Measurements from ENCODE around the gene SSH3.
"Not testable (repeated sequence)": the region's sequence is repeated elsewhere in the genome, so short reads cannot be mapped to it uniquely, and the experiment has no call there.

SSH3 gene

DNA sequence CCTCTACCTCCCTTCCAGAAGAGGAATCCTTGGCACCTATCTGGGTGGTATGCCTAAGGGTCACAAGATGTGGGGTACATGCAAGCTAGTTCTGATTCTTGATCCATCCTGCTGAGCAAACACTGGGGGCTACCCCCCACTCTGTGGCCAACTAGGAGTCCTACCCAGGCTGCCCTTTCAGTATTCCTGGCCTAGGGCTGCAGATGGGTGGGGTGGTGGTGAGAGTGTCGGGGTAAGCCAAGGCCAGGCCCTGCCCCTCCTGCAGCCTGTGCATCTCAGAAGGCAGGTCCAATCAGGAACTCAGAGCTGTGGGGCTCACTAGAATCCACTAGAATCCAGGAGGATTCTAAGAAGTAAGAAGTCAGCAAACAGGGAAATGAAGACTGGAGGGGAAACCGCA, 10.9 kb downstream of the SSH3 start:
- DNase-seq: no peak

DNA sequence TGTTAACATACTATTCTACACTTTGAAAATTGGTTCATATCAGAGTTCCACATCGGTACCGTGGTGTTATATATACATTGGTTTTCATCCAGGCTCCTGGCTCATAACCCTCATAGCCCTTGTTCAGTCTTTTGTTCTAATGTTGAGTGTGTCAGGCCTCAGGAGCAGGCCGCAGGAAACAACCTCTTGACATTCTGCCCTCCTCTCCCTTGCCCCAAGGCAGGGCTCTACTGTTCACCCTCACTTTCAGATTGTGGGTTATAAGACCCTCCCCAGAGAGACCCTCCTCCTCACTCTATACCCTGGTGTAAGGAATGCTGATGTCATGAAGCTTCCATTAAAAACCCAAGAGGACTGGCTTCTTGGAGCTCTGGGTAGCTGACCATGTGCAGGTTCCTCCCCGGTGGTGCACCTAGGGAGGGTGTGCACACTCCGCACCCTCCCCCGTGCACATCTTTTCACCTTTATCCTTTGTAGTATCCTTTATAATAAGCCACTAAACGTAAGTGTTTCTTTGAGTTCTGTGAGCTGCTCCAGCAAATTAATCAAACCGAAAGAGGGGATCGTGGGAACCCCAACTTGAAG, 12.1 kb downstream of the SSH3 start:
- DNase-seq: no peak

DNA sequence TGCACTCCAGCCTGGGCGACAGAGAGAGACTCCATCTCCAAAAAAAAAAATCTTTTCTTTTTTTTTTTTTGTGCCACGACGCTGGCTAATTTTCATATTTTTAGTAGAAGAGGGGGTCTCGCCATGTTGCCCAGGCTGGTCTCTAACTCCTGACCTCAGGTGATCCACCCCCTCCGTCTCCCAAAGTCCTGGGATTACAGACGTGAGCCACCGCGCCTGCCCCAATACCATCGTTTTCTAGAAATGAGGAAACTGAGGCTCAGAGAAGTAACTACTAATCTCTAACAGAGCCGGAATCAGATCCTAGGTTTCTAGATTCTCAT, 13.5 kb downstream of the SSH3 start:
- DNase-seq: no peak

GRCh38 chr11:67317205-67317887, 14.0 kb downstream of the SSH3 start:
- DNase-seq: peak; percentile 94

DNA sequence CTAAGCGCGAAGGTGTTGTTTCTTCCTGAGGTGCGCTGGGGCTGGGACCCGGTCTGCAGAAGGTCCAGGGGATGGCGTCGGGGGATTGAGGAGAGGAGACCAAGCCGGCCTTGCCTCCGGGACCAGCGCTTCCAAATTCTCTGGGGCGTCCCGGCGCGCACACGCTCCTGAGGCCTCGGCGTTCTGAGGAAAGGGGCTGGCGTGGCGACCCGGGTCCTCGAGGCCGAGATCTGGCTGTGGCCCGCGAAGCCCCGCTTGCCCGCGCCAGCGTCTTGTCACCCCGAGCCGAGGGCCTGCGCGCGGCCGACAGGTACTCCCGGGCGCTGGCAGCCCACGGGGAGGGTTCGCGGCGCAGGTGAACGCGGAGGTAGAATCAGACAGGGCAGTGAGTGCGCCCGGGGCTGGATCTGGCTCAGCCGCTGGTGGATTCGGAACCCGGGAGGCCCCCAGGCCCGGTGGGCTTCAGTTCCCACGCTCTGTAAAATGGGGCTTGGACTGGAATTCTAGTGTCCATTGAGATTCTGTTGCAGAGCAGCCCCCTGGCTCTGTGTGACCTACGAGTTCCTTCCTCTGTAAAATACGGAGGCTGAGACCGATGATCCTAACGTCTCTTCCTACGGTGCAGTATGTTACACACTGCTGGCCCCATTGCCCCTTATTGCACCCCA, 14.7 kb downstream of the SSH3 start:
- peak; percentile 32 for DNase-seq

DNA sequence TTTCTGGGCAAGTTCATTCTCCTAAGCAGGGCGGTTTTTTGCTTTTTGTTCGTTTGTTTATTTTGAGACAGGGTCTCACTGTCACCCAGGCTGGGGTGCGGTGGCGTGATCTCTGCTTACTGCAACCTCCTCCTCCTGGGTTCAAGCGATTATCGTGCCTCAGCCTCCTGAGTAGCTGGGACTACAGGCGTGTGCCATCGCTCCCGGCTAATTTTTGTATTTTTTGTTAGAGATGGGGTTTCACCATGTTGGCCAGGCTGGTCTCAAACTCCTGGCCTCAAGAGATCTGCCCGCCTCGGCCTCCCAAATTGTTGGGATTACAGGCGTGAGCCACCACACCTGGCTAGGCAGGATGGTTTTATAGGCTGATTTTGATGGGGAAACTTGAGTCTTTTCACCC, 15.5 kb downstream of the SSH3 start:
- DNase-seq: not testable (repeated sequence)

GRCh38 chr11:67320011-67320410, 16.7 kb downstream of the SSH3 start:
- DNase-seq: no peak

DNA sequence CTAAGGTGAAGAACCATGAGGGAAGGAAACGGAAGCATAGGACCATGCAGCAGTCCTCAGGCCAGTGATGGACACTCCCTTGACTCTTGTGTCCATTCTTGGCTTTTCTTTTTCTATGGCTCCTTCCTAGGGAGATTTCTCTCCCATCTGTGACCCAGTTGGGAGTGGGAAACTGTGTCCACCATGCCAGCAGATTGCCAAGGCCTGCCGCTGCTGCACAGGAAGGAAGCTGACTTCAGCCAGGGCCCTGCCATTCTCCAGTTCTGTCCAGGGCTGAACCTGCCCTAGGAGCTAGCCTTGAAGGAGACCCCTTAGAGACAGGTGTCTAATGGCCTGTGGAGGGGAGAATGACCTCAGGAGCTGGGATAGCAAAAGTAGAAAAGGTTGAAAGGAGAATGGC, 17.4 kb downstream of the SSH3 start:
- DNase-seq: no peak

GRCh38 chr11:67321313-67321871, 18.1 kb downstream of the SSH3 start:
- no peak for DNase-seq

DNA sequence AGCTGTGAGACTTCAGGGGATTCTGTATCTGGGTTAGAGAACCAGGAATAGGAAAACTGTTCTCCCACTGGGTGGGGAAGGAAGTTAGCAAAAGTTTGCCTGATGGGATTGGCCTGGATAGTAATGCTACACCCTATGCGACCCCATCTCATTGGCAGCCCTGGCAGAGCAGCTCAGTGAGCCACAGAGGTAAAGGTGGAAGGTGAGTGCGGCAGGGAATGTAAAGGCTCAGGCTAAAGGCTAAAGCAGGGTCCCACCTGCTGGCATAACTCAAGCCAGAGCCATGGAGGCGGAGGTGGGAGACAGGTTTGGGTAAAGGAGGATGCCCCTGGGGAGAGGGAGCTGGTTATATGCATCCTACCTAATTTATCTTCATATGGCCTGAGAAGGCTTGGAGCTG, 18.7 kb downstream of the SSH3 start:
- no peak for DNase-seq

GRCh38 chr11:67323526-67323925, 20.2 kb downstream of the SSH3 start:
- DNase-seq: no peak

- no peak for DNase-seq
Observed at GRCh38 chr11:67332081-67332691, 28.9 kb downstream of the SSH3 start.

GRCh38 chr11:67337257-67337656, 33.9 kb downstream of the SSH3 start:
- DNase-seq: no peak

- no peak for DNase-seq
Observed at GRCh38 chr11:67344264-67344663, 40.9 kb downstream of the SSH3 start.

DNA sequence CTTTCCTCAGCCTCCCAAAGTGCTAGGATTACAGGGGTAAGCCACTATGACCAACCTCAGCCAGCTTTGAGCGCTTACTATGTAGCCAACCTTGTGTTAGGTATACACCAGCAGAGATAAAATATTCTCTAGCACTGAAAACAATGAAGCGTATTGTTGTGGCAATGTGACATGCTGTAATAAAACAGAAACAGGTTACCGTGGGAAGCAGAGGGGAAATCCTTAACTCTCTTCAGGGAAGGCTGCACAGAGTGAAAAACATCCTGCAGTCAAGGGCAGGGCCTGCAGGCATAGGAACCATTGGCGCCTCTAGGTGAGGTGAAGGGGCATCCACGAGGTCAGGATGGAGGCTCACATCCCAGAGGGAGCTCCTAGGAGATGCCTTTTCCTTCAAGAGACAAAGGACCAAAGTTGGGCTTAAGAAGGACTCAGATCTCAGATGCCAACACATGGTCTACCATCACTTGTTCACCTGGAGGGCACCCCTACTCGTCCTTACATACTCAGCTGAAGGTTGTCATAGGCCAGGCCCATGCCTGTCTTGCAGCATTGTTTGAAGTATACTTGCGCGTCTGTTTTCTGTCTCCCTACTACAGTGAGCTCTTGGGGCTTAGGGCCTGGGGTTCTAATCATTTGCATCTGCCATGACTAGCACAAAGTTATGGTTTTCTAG, 42.1 kb downstream of the SSH3 start:
- DNase-seq: no peak

- no peak for DNase-seq
Observed at GRCh38 chr11:67345920-67346819, 42.8 kb downstream of the SSH3 start.

GRCh38 chr11:67347964-67348749, 44.8 kb downstream of the SSH3 start:
- no peak for DNase-seq

DNA sequence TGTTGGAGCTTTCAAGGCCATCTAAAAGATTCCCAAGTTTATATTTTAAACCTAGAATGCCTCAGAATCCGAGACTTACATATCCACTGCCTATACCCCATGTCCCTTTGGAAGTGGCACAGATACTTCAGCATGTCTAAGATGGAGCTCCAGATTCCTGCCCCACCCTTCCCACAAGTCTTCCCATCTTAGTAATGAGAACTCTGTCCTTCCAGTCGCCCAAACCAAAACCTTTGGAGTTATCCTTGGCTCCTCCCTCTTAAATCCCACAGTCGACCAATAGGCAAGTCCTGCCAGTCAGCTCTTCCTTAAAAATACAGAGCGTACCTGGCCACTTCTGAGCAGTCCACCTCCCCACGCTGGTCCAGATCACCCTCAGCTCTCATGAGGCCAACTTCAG, 45.7 kb downstream of the SSH3 start:
- no peak for DNase-seq

- no peak for DNase-seq
Observed at GRCh38 chr11:67349457-67349856, 46.1 kb downstream of the SSH3 start.

GRCh38 chr11:67349928-67350465, 46.7 kb downstream of the SSH3 start:
- no peak for DNase-seq

Data from DMS79 treated with DMSO at 0.1 percent for 48 hours (cell line).